Parathyroid adenoma (tissue), 2 donors: ENCODE results near the gene NDUFB6.

Experiments used
- H2AFZ ChIP-seq: fragments of 300-600 bp; sonication (generic); one replicate; pipeline ENCODE4 v1.7.0; 2017; ENCODE audit warnings: antibody characterized with exemption, mild to moderate bottlenecking
- H3K27ac ChIP-seq: fragments of 300-600 bp; sonication (generic); one replicate; pipeline ENCODE4 v1.7.0; 2017
- H3K27me3 ChIP-seq: fragments of 300-600 bp; sonication (generic); one replicate; pipeline ENCODE4 v1.7.0; 2017; ENCODE audit warnings: low read length; ENCODE audit not compliant: control insufficient read depth, insufficient read depth
- H3K36me3 ChIP-seq: fragments of 300-600 bp; sonication (generic); one replicate; pipeline ENCODE4 v1.7.0; 2017; ENCODE audit warnings: low read length; ENCODE audit not compliant: control insufficient read depth, insufficient read depth
- H3K4me1 ChIP-seq: fragments of 300-600 bp; sonication (generic); one replicate; pipeline ENCODE4 v1.7.0; 2017; ENCODE audit warnings: control low read depth
- H3K4me2 ChIP-seq: fragments of 300-600 bp; sonication (generic); one replicate; pipeline ENCODE4 v1.7.0; 2017; ENCODE audit warnings: low read length
- H3K4me3 ChIP-seq: fragments of 300-600 bp; sonication (generic); one replicate; pipeline ENCODE4 v1.7.0; 2017; ENCODE audit warnings: low read depth, low read length
- H3K79me2 ChIP-seq: fragments of 300-600 bp; sonication (generic); one replicate; pipeline ENCODE4 v1.7.0; 2017; ENCODE audit warnings: control low read depth
- H3K9ac ChIP-seq: fragments of 300-600 bp; sonication (generic); one replicate; pipeline ENCODE4 v1.7.0; 2017; ENCODE audit warnings: mild to moderate bottlenecking
- H3K9me3 ChIP-seq: fragments of 300-600 bp; sonication (generic); one replicate; pipeline ENCODE4 v1.7.0; 2017; ENCODE audit warnings: low read length; ENCODE audit not compliant: control insufficient read depth
- CTCF ChIP-seq: fragments of 300-600 bp; sonication (generic); IDR thresholded peaks from one replicate; pipeline ENCODE4 v1.7.0; 2017; ENCODE audit warnings: antibody characterized with exemption, mild to moderate bottlenecking
- donor health status: primary hyperparathyroidism.

Gene NDUFB6

DNA sequence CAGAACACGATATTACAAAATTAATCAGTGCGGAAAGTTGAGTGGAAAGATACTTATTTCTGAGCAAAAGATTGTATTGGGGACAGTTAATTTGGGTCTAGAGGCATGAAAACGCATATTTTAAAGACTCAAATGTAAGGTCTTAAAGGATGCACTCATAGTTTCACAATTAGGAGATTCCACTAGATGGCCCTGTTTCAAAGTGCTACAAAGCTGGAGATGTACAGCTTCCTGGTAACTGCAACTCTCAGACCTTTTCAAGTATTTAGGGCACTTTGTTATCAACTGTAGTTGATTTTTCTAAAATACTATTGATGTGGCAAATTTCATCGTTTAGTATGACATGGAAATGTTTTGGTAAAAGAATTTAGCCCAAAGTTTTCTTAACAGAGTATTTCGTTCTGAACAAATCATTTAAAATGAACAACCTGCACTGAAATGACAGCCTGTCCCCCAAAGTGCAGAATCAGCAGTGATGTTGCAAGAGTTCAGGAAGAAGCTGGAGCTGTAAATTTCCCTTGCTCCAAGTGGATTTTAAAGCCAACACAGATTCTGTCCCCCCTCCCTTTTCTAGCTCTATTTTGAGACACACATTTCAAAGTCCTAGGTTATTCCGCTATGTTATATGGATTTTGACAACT, 16.2 kb upstream of the NDUFB6 start:
- H3K9ac ChIP-seq: no peak overlapping the region
- H3K4me2 ChIP-seq: no peak overlapping the region
- no peaks in the 10 kb centered on the region for H3K79me2 ChIP-seq
- H3K4me3 ChIP-seq: no peak overlapping the region
- peak; percentile 31 for TF ChIP-seq CTCF
- no peaks in the 10 kb centered on the region for H3K36me3 ChIP-seq
- H3K27ac ChIP-seq: no peak overlapping the region
- no peak overlapping the region for H2AFZ ChIP-seq
- no peaks in the 10 kb centered on the region for H3K27me3 ChIP-seq
- no peaks in the 10 kb centered on the region for H3K9me3 ChIP-seq
- H3K4me1 ChIP-seq: no peaks in the 10 kb centered on the region

GRCh38 chr9:32587901-32588300, 14.9 kb upstream of the NDUFB6 start:
- Histone ChIP-seq H3K4me3 (no peak overlapping the region), H3K79me2 (no peaks in the 10 kb centered on the region), H3K9ac (no peak overlapping the region), H3K27ac (no peak overlapping the region), H3K4me1 (no peaks in the 10 kb centered on the region), H3K9me3 (no peaks in the 10 kb centered on the region), H2AFZ (no peak overlapping the region), H3K36me3 (no peaks in the 10 kb centered on the region), H3K4me2 (no peak overlapping the region), H3K27me3 (no peaks in the 10 kb centered on the region)
- no peak for TF ChIP-seq CTCF

DNA sequence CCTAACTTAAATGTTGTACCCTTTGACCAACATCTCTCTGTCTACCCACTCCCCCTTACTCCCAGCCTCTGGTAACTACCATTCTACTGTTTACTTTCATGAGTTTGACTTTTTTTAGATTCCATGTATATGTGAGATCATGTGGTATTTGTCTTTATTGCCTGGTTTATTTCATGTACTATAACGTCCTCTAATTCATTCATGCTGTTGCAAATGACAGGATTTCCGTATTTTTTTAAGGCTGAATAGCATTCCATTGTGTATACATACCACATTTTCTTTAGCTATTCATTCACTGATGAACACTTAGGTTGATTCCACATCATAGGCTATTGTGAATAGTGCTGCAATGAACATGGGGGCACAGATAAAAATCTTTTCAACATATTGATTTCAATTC, 11.8 kb upstream of the NDUFB6 start:
- H2AFZ ChIP-seq: no peak overlapping the region
- no peaks in the 10 kb centered on the region for H3K27me3 ChIP-seq
- no peak overlapping the region for H3K4me2 ChIP-seq
- H3K27ac ChIP-seq: no peak overlapping the region
- H3K4me3 ChIP-seq: no peak overlapping the region
- no peaks in the 10 kb centered on the region for H3K79me2 ChIP-seq
- no peaks in the 10 kb centered on the region for H3K4me1 ChIP-seq
- no peak overlapping the region for H3K9ac ChIP-seq
- H3K36me3 ChIP-seq: no peaks in the 10 kb centered on the region
- H3K9me3 ChIP-seq: no peaks in the 10 kb centered on the region
- TF ChIP-seq CTCF: no peak

- Histone ChIP-seq H2AFZ (no peak overlapping the region), H3K27me3 (no peaks in the 10 kb centered on the region), H3K27ac (no peak overlapping the region), H3K4me3 (no peak overlapping the region), H3K4me2 (no peak overlapping the region), H3K79me2 (no peaks in the 10 kb centered on the region), H3K36me3 (no peaks in the 10 kb centered on the region), H3K4me1 (no peaks in the 10 kb centered on the region), H3K9ac (no peak overlapping the region), H3K9me3 (no peaks in the 10 kb centered on the region)
- peak; percentile 36 for TF ChIP-seq CTCF
Measured at GRCh38 chr9:32581512-32582143, 8.7 kb upstream of the NDUFB6 start.
